ENCODE results near the gene PDHB. TPM values are rescaled to one million over a fixed set of nuclear protein-coding genes. Genes with fewer than 3 reads are reported as not detected.

Gene PDHB
- total and polyA plus RNA-seq, 10 of the 15 experiments (the other 5 are each of a cell fraction or from before 2014, with no cell fraction given): 62.9 to 224 (median 93.2) TPM

DNA sequence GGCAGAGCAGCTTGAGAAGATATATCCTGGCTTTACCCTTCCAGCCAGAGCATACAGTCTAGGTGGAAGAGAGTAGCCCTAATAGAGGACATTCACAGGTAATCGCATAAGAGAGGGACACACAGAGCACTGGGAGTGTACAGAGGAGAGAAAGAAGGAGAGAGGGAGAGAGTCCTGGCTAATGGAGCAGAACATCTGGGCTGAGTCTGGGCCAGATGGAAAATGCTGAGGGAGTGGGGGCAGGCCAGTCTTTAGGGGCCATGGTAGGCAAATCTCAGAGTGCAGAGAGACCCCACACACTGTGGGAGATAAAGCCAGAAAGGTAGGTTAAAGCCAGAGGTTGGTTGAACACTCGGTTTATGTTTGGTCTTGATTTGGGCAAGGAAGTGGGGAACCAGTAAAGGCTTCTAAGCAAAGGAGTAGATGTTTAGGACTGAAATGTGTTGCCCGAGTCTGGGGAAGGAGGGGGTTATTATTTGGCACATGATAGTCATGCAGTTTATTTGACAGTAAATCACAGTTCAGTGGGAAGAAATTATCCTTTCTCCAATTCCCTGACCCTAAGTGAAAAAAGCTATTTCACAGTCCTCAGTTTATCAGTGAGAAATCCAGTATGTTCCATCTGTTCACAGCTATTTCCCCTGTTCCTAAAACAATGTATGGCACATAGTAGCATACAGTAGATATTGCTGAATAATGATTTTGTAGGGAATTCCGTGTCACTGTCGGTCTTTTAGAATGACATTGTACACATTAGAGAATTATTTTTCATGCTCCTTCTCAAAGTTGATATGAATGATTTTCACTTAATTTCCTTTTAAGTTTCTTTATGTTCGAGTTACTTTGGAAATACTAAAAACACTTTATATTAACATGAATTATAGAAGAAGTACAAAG, 45.7 kb downstream of the PDHB start (continued):
- no peak for TF ChIP-seq ETV6 (conservative IDR thresholded peaks at IDR 0.05 in 1 of 2, IDR thresholded peaks at IDR 0.05 in 1 of 2; ENCODE audit: borderline replicate concordance in 1 of 2, low read depth in 1 of 2)
- no peak for TF ChIP-seq ZNF384 (IDR thresholded peaks at IDR 0.05; ENCODE audit: borderline replicate concordance, low read depth, low read length)
- TF ChIP-seq E2F8 (IDR thresholded peaks at IDR 0.05; ENCODE audit: low read depth, partially characterized antibody): no peak
- TF ChIP-seq NR2C1 (IDR thresholded peaks at IDR 0.05): no peak

- Histone ChIP-seq H4K20me1 (ENCODE audit: control insufficient read depth, insufficient read depth) (no peaks in the 10 kb centered on the region), H3K9me3 (replicated peaks; ENCODE audit: control insufficient read depth, insufficient read depth, low read length) (no peaks in the 10 kb centered on the region), H3K4me1 (ENCODE audit: control insufficient read depth, insufficient read depth, low read length) (no peaks in the 10 kb centered on the region), H2AFZ (ENCODE audit: control insufficient read depth, low read depth, low read length) (no peak overlapping the region), H3K9ac (ENCODE audit: control insufficient read depth, insufficient read depth, low read length) (no peak overlapping the region), H3K27ac (ENCODE audit: control insufficient read depth, insufficient read depth) (no peak overlapping the region), H3K79me2 (ENCODE audit: control insufficient read depth, insufficient read depth, low read length) (no peaks in the 10 kb centered on the region), H3K27me3 (replicated peaks in 1 of 2; ENCODE audit: control insufficient read depth in 2 of 2, insufficient read depth in 2 of 2, low read length in 1 of 2) (no peaks in the 10 kb centered on the region), H3K4me3 (no peak overlapping the region), H3K4me2 (ENCODE audit: control insufficient read depth, insufficient read depth) (no peak overlapping the region), H3K36me3 (ENCODE audit: control insufficient read depth in 2 of 2, insufficient read depth in 2 of 2, low read length in 1 of 2) (peaks cover 0 to 4% of the 10 kb centered on the region in 2 experiments; a peak in 2 of 4 replicates)
- ChIA-PET RAD21 (ENCODE audit: unreplicated experiment) (interaction anchor here (0.7 kb wide), 1 partner anchor 17 kb away, joined by 3 read pairs; no protein-coding TSS in a partner anchor), SMC1A (ENCODE audit: uncharacterized antibody, unreplicated experiment) (no interaction called here), POLR2A (interaction anchor here (0.6 kb wide), 1 partner anchor 22 kb away, joined by 4 read pairs; no protein-coding TSS in a partner anchor), CTCF (no interaction called here)
- BruUV-seq (replicated peaks): no TSS peak
- DNase-seq (ENCODE audit: low read depth, low spot score) (no peak), FAIRE-seq (no peak), ATAC-seq (no peak)
- in situ Hi-C loops (cut with MboI) (no loop called here), intact Hi-C loops (cut with micrococcal nuclease; ENCODE audit: unreplicated experiment) (no loop called here)
- 50% methylated on average over 3 of the region's 3 CpGs for WGBS (ENCODE audit: insufficient coverage, insufficient replicate concordance, low lambda C conversion rate, missing lambda C conversion rate)
- no peak for TF ChIP-seq KAT2A (conservative IDR thresholded peaks at IDR 0.05; ENCODE audit: control insufficient read depth, low read depth, low read length)
- TF ChIP-seq, protein P1, sequence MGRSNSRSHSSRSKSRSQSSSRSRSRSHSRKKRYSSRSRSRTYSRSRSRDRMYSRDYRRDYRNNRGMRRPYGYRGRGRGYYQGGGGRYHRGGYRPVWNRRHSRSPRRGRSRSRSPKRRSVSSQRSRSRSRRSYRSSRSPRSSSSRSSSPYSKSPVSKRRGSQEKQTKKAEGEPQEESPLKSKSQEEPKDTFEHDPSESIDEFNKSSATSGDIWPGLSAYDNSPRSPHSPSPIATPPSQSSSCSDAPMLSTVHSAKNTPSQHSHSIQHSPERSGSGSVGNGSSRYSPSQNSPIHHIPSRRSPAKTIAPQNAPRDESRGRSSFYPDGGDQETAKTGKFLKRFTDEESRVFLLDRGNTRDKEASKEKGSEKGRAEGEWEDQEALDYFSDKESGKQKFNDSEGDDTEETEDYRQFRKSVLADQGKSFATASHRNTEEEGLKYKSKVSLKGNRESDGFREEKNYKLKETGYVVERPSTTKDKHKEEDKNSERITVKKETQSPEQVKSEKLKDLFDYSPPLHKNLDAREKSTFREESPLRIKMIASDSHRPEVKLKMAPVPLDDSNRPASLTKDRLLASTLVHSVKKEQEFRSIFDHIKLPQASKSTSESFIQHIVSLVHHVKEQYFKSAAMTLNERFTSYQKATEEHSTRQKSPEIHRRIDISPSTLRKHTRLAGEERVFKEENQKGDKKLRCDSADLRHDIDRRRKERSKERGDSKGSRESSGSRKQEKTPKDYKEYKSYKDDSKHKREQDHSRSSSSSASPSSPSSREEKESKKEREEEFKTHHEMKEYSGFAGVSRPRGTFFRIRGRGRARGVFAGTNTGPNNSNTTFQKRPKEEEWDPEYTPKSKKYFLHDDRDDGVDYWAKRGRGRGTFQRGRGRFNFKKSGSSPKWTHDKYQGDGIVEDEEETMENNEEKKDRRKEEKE (IDR thresholded peaks at IDR 0.05): no peak
- no peak for TF ChIP-seq SREBF2 (IDR thresholded peaks at IDR 0.05; ENCODE audit: low read length)
- no peak for TF ChIP-seq SMAD1 (IDR thresholded peaks at IDR 0.05; ENCODE audit: low read depth, partially characterized antibody)
- TF ChIP-seq SRF (IDR thresholded peaks at IDR 0.05; ENCODE audit: low read depth in 2 of 2, low read length in 2 of 2): no peak
- TF ChIP-seq STAT3 (IDR thresholded peaks at IDR 0.05; ENCODE audit: low read depth, low read length): no peak
- TF ChIP-seq, protein P2, sequence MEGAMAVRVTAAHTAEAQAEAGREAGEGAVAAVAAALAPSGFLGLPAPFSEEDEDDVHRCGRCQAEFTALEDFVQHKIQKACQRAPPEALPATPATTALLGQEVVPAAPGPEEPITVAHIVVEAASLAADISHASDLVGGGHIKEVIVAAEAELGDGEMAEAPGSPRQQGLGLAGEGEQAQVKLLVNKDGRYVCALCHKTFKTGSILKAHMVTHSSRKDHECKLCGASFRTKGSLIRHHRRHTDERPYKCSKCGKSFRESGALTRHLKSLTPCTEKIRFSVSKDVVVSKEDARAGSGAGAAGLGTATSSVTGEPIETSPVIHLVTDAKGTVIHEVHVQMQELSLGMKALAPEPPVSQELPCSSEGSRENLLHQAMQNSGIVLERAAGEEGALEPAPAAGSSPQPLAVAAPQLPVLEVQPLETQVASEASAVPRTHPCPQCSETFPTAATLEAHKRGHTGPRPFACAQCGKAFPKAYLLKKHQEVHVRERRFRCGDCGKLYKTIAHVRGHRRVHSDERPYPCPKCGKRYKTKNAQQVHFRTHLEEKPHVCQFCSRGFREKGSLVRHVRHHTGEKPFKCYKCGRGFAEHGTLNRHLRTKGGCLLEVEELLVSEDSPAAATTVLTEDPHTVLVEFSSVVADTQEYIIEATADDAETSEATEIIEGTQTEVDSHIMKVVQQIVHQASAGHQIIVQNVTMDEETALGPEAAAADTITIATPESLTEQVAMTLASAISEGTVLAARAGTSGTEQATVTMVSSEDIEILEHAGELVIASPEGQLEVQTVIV (IDR thresholded peaks at IDR 0.05; ENCODE audit: borderline replicate concordance, partially characterized antibody): no peak
Observed at GRCh38 chr3:58386626-58387365, 46.8 kb downstream of the PDHB start.

All from GM12878 (cell line).